Right atrium auricular region (tissue), 2 donors: ENCODE results near the gene AGAP1. TPM values are rescaled to one million over a fixed set of nuclear protein-coding genes. Genes with fewer than 3 reads are reported as not detected.

Experiments
- DNase-seq: peaks from one replicate; pipeline ENCODE4 v3.0.0-alpha.2; 2019; ENCODE audit warnings: low spot score
- H3K27ac ChIP-seq, 2 donors: fragments of 200-600 bp; sonication (generic); 1 replicate in 1 of 2; 2 replicates in 1 of 2; pipeline ENCODE4 v1.5.1; 2016 to 2019
- H3K27me3 ChIP-seq, 2 donors: fragments of 200-600 bp; sonication (generic); one replicate each; pipeline versions ENCODE4 v1.5.1 to v1.6.0; 2017 to 2019
- H3K36me3 ChIP-seq: fragments of 200-600 bp; sonication (generic); one replicate; pipeline ENCODE4 v1.5.1; 2016
- H3K4me1 ChIP-seq, 2 donors: fragments of 200-600 bp; sonication (generic); one replicate each; pipeline versions ENCODE4 v1.5.1 to v1.6.0; 2017 to 2019
- H3K4me3 ChIP-seq, 2 donors: fragments of 200-600 bp; sonication (generic); 1 replicate in 1 of 2; 2 replicates in 1 of 2; pipeline ENCODE4 v1.5.1; 2017 to 2019; ENCODE audit warnings: mild to moderate bottlenecking in 1 of 2, moderate library complexity in 1 of 2
- H3K9me3 ChIP-seq, 2 donors: fragments of 200-600 bp; sonication (generic); one replicate each; pipeline ENCODE4 v1.5.1; 2019
- total RNA-seq, 2 donors: library from RNA; depleted of rRNA; stranded (reverse); fragments of >200 nt; gene quantifications; one replicate each; pipeline ENCODE4 v1.1.0, GENCODE V29; 2016
- TF ChIP-seq, protein P1 (sequence below), 2 donors: fragments of 200-600 bp; sonication (generic); IDR thresholded peaks; one replicate each; pipeline ENCODE4 v1.5.1; 2019; ENCODE audit warnings: antibody characterized with exemption in 2 of 2

The AGAP1 gene
- total RNA-seq, 2 donors from 2014 or later: 11.6 to 17.2 TPM

DNA sequence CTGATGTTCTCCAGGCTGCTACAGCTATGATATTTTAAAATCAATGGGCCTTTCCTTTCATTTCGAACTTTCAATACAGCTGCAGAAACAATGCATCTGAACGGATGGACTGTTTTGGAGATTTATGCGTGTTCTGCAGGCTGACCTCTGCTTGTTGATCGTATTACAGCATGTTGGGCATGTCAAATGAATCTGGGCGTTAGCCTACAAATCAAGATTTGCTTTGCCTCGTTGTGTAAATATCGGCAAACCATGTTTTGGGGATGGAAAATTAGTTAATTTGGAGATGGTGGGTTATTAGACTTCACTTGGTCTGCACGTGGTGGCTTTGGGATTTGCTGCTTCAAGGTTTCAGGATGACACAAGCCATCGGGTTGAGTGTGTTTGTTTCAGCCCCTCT lies 129.3 kb downstream of the AGAP1 start:
- Histone ChIP-seq H3K27ac (no peak overlapping the region), H3K4me3 (no peak overlapping the region), H3K9me3 (no peaks in the 10 kb centered on the region), H3K4me1 (peaks cover 0 to 14% of the 10 kb centered on the region in 2 donors), H3K36me3 (no peaks in the 10 kb centered on the region), H3K27me3 (no peaks in the 10 kb centered on the region)
- TF ChIP-seq, protein P1, sequence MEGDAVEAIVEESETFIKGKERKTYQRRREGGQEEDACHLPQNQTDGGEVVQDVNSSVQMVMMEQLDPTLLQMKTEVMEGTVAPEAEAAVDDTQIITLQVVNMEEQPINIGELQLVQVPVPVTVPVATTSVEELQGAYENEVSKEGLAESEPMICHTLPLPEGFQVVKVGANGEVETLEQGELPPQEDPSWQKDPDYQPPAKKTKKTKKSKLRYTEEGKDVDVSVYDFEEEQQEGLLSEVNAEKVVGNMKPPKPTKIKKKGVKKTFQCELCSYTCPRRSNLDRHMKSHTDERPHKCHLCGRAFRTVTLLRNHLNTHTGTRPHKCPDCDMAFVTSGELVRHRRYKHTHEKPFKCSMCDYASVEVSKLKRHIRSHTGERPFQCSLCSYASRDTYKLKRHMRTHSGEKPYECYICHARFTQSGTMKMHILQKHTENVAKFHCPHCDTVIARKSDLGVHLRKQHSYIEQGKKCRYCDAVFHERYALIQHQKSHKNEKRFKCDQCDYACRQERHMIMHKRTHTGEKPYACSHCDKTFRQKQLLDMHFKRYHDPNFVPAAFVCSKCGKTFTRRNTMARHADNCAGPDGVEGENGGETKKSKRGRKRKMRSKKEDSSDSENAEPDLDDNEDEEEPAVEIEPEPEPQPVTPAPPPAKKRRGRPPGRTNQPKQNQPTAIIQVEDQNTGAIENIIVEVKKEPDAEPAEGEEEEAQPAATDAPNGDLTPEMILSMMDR (IDR thresholded peaks at IDR 0.05): no peak
- no peak for DNase-seq

- Histone ChIP-seq H3K9me3 (no peaks in the 10 kb centered on the region), H3K27ac (no peak overlapping the region), H3K4me1 (peaks cover 0 to 16% of the 10 kb centered on the region in 2 donors), H3K27me3 (no peaks in the 10 kb centered on the region), H3K4me3 (no peak overlapping the region), H3K36me3 (no peaks in the 10 kb centered on the region)
- DNase-seq: no peak
- TF ChIP-seq, protein P1 (IDR thresholded peaks at IDR 0.05): no peak
Observed at GRCh38 chr2:235623752-235624151, 129.9 kb downstream of the AGAP1 start.

- H3K4me3 ChIP-seq: no peak overlapping the region
- H3K4me1 ChIP-seq: peaks cover 0 to 13% of the 10 kb centered on the region in 2 donors
- no peak overlapping the region for H3K27ac ChIP-seq
- no peaks in the 10 kb centered on the region for H3K27me3 ChIP-seq
- no peak for DNase-seq
- no peaks in the 10 kb centered on the region for H3K36me3 ChIP-seq
- no peaks in the 10 kb centered on the region for H3K9me3 ChIP-seq
- TF ChIP-seq, protein P1 (IDR thresholded peaks at IDR 0.05): no peak
Observed at GRCh38 chr2:235626658-235627057, 132.8 kb downstream of the AGAP1 start.

DNA sequence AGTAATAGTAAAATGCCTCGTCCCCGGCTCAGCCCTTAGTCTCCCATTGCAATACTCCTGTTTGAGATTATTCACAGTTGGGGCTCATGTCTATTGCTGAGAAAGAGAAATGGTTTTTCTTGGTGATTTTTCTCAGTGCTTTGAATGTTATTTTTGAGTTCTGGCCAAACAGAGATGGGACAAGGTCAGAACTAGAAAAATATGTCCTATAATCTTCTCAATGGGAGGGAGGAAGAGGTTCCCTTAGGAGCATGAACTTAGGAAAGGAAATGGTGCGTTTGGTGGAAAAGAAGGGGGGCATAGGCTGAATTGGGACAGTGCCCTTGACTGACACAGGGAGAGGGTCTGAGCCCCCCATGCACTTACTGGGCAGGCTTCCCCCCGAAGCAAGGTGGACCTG lies 133.8 kb downstream of the AGAP1 start:
- no peak overlapping the region for H3K27ac ChIP-seq
- H3K9me3 ChIP-seq: no peaks in the 10 kb centered on the region
- no peak for DNase-seq
- TF ChIP-seq, protein P1 (IDR thresholded peaks at IDR 0.05): no peak
- no peak overlapping the region for H3K4me3 ChIP-seq
- peaks cover 0 to 13% of the 10 kb centered on the region in 2 donors for H3K4me1 ChIP-seq
- no peaks in the 10 kb centered on the region for H3K36me3 ChIP-seq
- H3K27me3 ChIP-seq: no peaks in the 10 kb centered on the region

DNA sequence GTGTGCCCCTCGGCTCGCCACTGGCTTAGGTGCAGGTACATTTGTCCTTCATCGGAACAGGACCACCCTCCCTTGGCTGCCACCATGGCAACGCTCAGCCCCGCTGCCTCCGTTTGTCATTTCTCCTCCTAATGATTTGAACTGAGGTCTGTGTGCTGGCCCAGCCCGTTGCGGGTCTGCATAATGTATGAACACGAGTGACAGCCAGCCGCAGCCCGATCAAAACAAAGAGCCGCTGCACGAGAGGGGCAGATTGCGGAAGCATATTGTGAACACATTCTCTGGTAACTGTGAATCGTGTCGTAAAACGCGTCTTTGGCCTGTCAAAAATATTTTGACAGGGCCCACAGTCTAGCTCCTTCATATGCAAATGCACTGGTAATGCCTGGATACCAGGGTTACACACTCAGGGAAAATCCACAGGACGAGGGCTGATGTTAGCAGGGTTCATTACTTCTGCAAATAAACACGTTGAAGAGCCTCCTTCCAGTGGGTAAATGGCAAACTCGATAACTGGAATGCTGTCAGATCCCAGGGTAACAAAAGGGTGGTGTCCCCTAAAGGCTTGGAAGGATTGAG lies 137.0 kb downstream of the AGAP1 start:
- TF ChIP-seq, protein P1 (IDR thresholded peaks at IDR 0.05): no peak
- Histone ChIP-seq H3K9me3 (no peaks in the 10 kb centered on the region), H3K4me3 (no peak overlapping the region), H3K27ac (no peak overlapping the region), H3K4me1 (peaks cover 0 to 13% of the 10 kb centered on the region in 2 donors), H3K36me3 (no peaks in the 10 kb centered on the region), H3K27me3 (no peaks in the 10 kb centered on the region)
- DNase-seq: no peak
